ENCODE results near the gene TMEM82. TPM values are rescaled to one million over a fixed set of nuclear protein-coding genes. Genes with fewer than 3 reads are reported as not detected.

TMEM82 gene
- total and polyA plus RNA-seq, 9 of the 15 experiments (the other 6 are each of a cell fraction or from before 2014, with no cell fraction given), result not detected

DNA sequence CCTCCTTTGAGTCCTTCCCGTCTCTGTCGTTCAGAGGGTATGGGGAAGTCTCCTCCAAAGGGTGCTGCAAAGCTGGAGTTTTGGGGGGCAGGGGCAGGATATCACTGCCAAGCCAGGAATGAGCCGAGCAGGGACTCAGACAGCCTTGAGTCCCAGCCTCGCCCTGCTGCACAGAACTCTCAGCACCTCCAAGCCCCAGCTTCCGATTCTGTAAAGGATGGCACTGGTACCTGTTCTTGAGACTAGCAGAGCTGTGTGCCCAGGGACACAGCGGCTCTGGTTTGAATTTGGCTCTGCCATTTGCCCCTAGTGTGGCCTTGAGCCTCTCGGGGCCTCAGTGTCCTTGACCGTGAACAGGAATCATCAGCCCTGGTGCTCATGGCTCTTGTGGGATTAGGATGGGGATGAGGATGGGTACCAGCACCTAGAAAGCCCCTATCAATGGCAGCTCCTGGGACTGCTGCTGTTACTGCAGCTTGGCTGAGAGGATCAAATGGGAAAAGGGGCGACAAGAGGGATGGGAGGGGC lies 14.8 kb downstream of the TMEM82 start (continued):
- TF ChIP-seq ZNF407 (IDR thresholded peaks at IDR 0.05; ENCODE audit: low read depth), result no peak
